Endometrial microvascular endothelial cells (primary cell): ENCODE results near the gene LIFR. TPM values are rescaled to one million over a fixed set of nuclear protein-coding genes. Genes with fewer than 3 reads are reported as not detected.

ENCODE experiments used
- in situ Hi-C: cut with HindIII; loops from 2 replicates; pipeline ENCODE4 v1.10.0; 2017; ENCODE audit warnings: low sequenced_read_pairs, low pct_unique_long_range_greater_than_20kb; ENCODE audit errors: inconsistent ontology term
- total RNA-seq: library from RNA; depleted of rRNA; stranded (reverse); fragments of >200 nt; gene quantifications from one replicate; pipeline ENCODE4 v1.2.3, GENCODE V29; 2015; ENCODE audit errors: inconsistent ontology term

Gene LIFR
- total RNA-seq, 1 donor from 2014 or later = 48.0 TPM

DNA sequence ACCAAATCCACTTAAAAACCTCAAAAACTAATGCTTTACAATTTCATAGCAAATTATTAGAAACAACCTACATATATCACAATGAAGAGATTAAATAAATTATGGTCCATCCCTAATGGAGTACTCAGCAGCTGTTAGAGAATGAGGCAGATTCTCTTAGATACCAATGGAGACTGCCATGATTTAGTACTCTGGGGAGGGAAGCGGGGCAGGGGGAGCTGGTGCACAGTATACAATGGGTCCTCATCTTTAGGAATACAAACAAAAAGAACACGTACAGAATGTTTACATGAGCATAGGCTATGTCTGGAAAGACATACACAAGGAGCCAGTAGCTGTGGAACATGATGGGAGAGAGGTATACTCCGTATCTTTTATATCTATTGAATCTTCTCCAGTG lies 2.0 kb downstream of the LIFR start:
- in situ Hi-C loops = no loop called here

- in situ Hi-C loops = no loop called here
Observed at GRCh38 chr5:38553001-38553521, 3.4 kb downstream of the LIFR start.

DNA sequence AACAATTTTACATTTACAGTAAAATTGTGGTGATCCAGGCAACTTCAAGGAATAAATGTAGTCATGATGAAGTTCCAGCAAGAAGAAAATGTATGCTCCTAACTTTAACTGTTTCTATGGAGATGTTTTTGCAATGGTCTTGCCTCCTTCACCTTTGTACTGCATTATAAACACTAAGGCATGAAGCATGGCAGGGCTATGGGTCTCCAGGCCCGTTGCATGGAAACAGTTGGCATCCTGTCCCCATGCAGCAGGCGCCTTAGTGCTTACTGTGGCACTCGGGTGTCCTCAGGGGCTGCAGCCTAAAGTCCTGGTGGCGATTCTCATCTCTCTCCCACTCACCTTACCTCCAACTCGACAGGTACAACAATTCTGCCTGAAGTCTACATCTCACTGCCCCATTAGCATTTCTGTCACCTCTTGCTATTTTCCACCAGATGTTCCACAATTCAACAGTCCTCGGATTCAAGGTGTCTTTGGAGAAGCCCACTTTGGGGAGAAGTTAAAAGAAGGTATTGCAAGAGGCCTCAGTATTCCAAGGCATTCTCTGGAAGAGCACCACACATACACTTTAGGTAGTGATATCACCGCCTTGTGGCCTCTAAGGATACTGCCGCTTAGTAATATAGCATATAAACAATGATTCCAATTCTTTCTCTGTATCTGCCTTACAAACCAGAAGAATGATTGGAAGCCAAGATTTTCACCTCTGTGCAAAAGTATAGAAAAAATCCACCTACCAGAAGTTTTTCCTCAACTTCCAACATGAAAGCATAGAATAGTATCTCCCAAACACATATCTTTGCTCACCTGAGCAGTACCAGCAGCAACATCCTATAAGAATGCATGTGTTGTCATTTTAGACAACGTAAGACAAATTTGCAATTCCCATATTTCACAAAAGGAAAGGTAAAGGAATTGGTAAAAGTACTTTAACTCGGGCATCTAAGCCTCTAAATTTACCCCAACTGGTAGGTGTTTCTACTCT lies 5.1 kb downstream of the LIFR start:
- in situ Hi-C loops = no loop called here

GRCh38 chr5:38548064-38548759 lies 8.2 kb downstream of the LIFR start:
- in situ Hi-C loops = no loop called here

DNA sequence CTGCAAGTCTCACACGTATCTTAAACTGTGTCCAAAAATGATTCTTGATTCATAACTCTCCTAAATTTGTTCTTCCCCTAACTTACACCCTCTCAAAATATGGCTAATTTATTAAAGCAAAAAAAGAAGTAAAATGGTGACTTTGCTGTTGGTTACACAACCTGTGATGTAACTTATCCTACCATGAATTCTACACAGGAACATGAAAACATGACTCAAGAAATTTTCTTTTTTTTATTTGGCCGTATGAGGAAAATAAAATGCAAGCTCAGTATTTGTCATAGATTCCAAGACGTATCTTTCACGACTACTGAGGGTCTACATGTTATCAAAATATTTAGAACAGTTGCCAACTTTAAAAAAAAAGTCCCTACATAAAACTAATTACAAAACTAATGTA lies 9.2 kb downstream of the LIFR start:
- in situ Hi-C loops = no loop called here

DNA sequence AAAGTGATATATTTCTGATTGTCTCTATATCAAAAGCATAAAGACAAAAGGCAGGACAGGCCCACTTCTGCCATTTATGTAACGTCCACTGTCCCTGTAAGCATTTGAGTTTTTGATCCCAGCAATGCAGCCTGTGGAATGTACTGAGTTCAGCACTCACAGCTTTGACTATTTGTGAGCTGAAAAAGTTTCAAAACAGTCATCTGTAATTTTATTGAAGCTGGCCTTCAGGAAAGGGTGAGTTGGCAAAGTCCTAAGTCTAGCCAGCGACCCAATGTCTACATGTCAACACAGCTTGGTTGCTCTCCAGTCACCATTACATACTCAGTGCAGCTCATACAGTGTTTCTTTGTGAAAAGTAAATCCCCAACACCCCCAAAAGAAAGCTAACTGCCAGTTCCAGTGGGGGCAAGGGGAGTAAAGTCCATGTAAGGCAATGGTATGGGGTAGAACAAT lies 9.7 kb downstream of the LIFR start:
- in situ Hi-C loops = no loop called here

DNA sequence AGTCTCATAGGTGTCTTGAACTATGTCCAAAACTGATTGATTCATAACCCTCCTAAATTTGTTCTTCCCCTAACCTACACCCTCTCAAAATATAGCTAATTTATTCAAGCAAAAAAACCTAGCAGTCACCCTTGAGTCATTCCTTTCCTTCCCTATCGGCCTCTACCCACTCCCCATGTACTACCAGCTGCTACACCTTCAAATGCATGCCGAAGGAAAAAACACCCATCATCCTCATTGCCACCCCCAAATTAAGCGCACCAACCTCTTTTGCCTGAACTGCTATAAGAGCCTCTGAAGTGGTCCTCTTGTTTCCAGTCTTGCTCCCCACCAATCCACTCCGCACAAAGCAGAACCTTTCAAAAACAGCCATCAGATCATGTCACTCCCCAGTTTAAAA lies 12.6 kb downstream of the LIFR start:
- in situ Hi-C loops = no loop called here

GRCh38 chr5:38543074-38543473 lies 13.4 kb downstream of the LIFR start:
- in situ Hi-C loops = no loop called here

- in situ Hi-C loops = no loop called here
Observed at GRCh38 chr5:38541174-38541725, 15.2 kb downstream of the LIFR start.

- in situ Hi-C loops = no loop called here
Observed at GRCh38 chr5:38540314-38540713, 16.1 kb downstream of the LIFR start.

- in situ Hi-C loops = no loop called here
Observed at GRCh38 chr5:38538161-38538560, 18.3 kb downstream of the LIFR start.

DNA sequence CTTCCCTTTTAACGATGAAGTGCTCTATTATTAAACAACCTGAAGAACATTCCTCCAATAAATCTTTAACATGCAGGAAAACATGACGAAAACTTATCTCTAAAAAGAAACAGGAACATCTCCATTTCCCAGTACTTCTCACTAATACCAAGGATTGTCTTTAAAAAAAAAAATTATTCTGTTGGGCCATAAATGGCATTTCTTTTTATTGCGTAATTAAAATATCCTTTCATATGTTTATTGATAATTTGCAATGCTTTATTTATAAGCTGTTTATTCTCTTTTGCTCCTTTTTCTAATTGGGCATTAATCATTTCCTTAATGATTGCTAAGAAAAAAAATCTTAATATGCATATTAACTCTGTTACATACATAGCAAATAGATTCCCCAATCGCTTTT lies 18.9 kb downstream of the LIFR start:
- in situ Hi-C loops = no loop called here

DNA sequence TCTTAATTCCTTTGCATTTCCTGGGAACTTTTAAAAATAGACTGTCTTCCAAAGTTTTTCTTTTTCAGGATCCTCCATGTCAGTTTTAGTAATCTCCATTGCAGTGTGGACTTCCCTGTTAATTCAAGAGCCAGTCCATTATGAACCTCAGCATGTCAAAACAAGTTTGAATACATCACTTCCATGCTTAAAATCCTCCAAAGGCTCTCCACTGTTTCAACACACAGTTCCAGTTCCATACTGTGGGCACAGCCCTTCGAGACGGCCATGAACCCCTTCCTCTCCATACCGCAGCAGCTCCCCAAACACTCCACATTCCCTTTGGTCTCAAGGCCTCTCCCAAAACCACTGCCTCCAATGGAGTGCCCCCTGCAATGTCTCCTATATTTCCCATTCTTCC lies 19.5 kb downstream of the LIFR start:
- in situ Hi-C loops = no loop called here

DNA sequence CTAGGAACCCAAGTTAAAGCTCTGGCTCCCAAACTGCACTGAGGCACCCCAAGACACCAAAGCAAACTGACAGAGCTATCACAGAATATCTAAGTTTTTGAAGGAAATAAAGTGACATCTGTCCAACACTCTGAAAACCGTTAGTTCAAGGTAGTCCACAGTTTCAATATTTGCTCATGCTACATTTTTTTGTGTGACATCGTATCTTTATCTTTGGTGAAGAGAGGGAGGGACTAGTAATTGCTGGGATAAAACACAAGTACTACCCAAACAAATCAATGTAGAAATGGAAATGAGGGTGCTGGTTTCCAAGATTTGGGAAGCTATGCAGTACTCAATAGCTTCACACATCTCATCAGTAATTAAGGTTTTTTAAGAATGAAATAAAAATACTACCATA lies 20.6 kb downstream of the LIFR start:
- in situ Hi-C loops = no loop called here

DNA sequence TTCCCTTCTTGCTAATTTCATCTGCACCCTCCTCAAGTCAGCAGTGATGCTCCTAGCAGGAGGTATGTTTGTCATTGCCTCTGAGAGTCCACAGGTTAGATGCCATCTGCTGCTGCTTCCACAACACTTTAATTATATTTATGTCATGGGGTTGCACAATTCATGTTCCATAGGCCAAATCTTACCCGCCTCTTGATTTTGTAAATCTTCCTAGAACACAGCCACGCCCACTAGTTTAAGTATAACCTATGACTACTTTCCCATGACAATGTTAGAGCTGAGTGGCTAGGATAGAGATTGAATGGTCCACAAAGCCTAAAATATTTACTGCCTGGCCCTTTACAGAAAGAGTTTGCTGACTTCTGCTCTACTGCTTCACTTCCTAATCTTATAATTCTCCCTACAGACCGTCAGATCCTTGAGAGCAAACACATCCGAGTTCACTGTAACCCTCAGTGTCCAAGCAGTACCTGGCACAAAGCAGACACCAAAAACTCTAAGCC lies 21.1 kb downstream of the LIFR start:
- in situ Hi-C loops = no loop called here

DNA sequence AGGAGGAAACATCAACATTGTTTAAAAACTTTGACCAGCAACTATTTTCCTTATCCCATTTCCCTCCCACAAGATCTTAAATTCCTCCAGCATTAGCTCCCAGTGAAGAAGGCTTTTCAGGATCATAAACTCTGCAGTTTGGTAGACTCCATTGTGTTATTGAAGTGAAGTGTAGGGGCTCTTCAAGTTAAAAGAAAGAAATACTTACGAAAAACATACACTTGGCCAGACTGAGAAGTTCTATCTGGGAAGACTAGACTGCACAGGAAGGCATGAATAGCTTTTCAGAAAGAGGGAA lies 22.3 kb downstream of the LIFR start:
- in situ Hi-C loops = no loop called here

GRCh38 chr5:38533286-38534155 lies 22.9 kb downstream of the LIFR start:
- in situ Hi-C loops = no loop called here

- in situ Hi-C loops = no loop called here
Observed at GRCh38 chr5:38532165-38532669, 24.2 kb downstream of the LIFR start.
